ACHN (cell line): ENCODE data around the gene RPP40.

Experiments
- DNase-seq: peaks from one replicate; pipeline ENCODE4 v3.0.0-alpha.2; 2015
- in situ Hi-C: cut with HindIII; loops from 2 replicates; pipeline ENCODE4 v1.10.0; 2017; ENCODE audit warnings: low sequenced_read_pairs, low pct_ligation_motif_present, low pct_unique_long_range_greater_than_20kb

Gene RPP40

DNA sequence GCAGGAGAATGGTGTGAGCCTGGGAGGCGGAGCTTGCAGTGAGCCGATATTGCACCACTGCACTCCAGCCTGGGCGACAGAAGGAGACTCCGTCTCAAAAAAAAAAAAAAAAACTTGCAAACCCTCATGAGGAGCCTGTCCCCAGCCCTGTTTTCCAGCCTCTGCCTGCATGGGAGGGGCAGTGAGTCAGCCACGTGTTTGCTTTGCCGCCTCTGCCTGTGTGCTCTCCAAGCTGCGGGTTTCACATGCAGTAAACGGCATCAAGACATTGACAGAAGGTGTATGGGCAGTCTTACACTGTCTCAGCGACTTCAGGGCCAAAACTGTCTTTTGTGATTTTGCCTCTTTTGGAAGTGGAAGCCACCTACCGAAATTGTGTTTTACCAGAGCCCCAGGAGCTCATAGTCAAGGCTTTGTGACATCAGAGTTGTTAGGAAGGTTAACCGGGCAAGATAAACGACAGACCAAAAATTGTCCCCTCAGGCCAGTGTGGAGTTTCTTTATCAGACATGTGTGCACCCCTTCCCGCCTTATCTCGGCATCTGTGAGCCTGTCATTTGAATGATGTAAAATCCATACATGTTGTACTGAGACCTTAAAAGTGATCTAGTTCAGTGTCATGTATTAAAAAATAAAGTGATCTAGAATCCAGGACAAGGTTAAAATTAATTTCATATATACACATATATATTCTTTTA lies 52.9 kb downstream of the RPP40 start:
- in situ Hi-C loops, result no loop called here
- DNase-seq, result no peak

DNA sequence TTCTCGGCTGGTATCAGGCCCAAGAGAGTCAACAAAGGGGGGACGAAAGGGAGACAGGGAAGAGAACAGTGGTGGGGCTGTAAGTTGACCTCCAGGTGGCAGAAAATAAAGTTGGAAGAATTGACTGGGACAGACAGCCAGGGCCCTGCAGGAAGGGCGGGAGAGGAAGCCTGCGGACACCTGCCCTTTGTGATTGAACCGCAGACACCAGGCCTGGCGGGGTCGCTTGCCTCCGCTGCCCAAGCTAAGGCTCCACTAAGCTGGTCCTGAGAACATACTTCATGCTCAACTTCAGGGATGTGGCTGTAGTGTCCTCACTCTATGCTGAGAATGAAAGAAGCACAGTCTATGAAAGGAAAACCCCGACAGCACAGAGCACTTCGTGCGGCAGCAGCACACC lies 53.8 kb downstream of the RPP40 start:
- no peak for DNase-seq
- in situ Hi-C loops, result no loop called here

DNA sequence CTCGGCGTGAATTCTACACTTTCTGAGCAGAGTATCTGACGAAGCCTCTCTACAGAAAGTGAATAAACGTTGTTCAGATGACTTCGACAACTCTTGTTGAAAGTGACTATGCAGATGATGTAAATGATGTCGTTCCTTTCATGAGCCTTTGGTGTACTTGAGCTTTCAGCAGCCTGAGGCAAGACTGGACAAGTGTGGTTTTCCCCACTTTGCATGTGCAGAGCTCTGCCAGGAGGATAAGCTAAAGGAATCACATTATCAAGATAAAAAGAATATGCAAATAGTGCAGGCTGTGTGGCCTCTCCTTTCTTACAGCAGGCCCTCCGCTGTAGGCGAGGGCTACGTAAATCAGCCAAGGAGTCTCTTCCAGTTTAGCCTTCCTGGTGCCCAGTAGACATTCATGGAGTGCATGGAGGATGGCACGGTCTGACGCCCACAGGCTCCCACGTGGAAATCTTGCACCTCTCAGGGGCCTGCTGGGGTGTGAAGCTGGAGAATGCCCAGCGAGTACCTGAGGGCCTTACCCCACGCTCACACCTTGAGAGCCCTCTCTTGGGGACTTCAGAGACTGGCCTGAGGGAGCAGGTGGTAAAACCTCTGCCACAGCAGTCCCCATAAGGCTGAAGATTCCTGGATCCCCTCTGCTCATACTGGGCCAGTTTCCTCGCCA lies 54.9 kb downstream of the RPP40 start:
- no peak for DNase-seq
- in situ Hi-C loops, result no loop called here

DNA sequence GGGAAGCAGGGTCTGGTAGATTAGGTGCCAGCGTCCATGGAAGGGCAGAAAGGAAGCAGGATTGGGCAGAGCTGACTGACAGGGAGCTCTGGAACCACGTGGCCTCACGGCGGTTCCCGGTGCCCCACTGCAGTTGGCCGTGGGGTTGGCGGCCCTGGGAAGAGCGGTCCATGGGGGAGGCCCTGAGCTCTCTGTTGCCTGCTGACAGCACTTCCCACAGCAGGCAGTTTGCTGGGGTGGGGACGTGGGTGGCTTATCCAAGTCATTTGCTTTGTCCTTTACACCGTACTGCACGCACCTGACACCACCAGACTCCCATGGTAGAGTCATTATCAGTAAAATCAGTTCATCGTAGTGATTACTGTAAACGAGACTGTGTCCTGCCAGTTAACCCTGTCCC lies 56.1 kb downstream of the RPP40 start:
- DNase-seq, result no peak
- in situ Hi-C loops, result no loop called here

DNA sequence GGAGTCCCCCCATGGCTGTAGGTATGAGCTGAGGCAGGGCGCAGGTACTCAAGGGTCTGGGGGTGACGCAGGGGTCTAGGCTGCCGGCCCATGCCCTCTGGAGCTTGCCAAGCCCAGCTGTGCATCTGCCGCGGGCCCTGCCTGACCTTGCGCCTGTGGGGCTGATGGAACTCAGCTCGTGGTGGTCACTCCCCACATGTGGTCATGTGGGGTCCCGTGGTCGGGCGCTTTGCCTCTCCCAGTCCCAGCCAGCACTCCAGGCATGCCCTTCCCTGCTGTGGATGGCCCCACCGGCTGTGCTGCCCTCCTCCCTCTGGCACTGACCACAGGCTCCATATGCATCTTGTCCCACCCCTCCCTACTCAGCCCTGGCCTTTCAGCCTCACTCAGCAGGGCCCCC lies 57.3 kb downstream of the RPP40 start:
- in situ Hi-C loops, result no loop called here
- DNase-seq, result no peak
